ENCODE data around the gene EDN2.

The EDN2 gene

DNA sequence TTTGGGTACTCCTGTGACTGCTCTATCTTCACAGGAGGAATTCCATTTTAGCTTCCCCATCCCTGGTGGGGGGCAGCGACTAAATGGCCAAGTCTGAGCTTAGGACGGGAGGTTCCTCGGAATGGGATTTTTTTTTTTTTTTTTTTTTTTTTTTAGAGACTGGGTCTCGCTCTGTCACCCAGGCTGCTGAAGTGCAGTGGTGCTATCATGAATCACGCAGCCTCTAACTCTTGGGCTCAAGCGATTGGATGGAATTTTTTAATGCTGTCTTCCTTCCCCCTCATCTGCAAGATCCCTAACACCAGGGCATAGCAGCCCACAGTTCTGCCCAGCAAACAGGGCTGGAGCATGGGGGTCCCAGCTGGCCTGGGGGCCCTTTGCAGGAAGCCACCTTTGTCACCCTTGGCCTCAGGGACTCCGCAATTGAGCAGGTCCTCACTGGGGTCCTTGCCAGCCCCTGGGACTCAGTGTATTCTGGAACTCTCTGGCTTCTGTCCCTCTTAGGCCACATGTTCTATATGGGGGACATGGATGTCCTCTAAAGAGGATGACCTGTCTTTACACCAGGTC is 13.1 kb upstream of the EDN2 start:
- DNase-seq: no peak

DNA sequence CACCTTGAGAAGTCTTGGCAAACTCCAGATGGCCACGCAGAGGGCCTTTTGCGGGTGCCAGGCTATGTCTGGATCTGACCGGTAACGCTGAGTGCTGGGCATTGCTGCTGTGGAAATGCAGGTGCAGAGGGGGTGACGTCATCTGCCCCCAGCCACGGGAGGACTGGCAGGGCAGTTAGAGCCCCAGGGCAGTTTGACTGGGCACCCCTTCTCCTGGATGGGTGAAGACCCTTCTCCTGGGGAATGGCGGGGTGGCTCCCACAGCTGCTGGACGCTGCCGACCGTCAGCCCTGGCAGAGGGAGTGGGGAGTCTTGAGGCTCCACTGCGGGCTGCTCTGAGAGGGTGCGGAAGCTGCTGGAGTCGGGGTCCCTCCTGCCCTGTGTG is 12.6 kb upstream of the EDN2 start:
- no peak for DNase-seq

GRCh38 chr1:41496080-41497055 is 11.9 kb upstream of the EDN2 start:
- DNase-seq: peak; percentile 82

DNA sequence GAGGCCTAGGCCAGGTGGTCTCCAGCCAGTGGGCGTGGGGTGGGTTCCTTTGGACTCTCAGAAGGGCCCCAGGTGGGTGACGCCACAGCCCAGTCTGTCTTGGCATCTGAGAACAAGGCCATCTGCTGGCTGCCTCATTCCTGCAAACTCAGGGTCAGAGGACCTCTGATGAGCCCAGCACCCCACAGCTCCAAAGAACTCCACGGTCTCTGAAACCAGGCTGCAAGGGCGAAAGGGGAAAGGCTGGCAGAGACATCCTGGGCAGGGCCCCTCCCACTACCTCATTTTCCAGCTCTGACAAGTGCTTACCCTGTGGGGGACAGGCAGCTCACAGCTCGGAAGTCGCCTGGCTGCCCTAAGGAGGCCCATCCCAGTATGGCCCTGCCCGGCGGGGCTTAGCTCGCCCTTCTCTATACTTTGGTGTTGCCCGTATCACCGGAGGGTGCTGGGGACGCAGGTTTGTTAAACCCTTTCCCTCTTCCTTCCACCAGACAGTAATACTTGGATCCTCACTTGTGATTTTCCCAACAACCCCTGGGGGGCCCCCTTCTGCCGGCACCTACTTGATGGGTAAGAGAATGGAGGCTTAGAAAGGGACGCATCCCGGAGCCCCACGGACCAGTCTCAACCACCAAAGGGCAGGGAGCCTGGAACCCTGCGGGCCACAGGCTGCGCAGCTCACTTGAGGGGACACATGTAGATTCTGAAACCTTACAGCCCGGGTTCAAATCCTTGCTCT is 10.9 kb upstream of the EDN2 start:
- no peak for DNase-seq

- DNase-seq: no peak
Observed at GRCh38 chr1:41494351-41495209, 10.1 kb upstream of the EDN2 start.

- DNase-seq: no peak
Observed at GRCh38 chr1:41493626-41494350, 9.3 kb upstream of the EDN2 start.

- DNase-seq: no peak
Observed at GRCh38 chr1:41493117-41493536, 8.6 kb upstream of the EDN2 start.

GRCh38 chr1:41492341-41492848 is 7.9 kb upstream of the EDN2 start:
- DNase-seq: peak; percentile 84

GRCh38 chr1:41490911-41491310 is 6.4 kb upstream of the EDN2 start:
- no peak for DNase-seq

GRCh38 chr1:41489561-41489960 is 5.1 kb upstream of the EDN2 start:
- no peak for DNase-seq

- DNase-seq: no peak
Observed at GRCh38 chr1:41488040-41488951, 3.8 kb upstream of the EDN2 start.

DNA sequence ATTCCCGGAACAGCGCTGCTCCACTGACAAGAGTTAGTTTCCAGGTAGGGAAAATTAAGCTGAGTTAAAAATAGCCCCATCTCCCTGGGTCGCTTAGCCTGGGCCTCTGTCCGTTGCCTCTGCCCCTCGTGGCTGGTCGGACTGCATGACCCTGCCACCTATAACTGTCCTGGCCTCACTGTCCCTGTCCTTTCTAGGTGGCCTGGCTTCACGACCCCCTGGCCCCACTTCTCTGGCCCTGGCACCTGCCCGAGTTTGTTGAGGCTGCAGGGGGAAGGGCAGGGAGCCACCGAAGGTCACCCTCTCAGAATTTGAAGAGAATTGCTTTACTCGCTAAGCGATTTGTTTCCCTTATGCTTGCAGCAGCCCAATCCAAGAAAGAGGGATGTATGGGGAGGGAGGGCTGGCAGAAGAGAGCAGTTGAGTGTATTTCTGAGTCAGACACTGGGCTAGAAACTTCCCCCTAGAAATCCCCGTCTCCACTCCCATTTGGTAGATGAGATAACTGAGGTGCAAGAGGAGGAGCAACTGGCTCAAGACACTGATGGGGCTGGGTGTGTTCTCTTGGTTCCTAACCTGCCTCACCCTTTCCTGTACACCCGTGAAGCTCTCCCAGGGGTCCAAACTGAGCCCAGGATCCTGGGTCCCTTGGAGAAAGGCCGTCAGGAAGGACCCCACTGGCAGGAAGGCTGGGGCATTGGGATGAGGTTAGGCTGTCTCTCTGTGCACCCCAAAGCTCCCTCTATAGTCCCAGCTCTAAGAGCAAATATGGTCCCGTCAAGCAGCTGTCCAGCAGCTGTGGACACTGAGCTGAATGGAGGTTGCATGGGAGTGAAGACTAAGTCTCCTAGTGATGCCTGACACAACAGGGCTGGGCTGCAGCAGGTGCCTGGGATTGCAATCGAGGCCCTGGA is 2.9 kb upstream of the EDN2 start:
- no peak for DNase-seq

DNA sequence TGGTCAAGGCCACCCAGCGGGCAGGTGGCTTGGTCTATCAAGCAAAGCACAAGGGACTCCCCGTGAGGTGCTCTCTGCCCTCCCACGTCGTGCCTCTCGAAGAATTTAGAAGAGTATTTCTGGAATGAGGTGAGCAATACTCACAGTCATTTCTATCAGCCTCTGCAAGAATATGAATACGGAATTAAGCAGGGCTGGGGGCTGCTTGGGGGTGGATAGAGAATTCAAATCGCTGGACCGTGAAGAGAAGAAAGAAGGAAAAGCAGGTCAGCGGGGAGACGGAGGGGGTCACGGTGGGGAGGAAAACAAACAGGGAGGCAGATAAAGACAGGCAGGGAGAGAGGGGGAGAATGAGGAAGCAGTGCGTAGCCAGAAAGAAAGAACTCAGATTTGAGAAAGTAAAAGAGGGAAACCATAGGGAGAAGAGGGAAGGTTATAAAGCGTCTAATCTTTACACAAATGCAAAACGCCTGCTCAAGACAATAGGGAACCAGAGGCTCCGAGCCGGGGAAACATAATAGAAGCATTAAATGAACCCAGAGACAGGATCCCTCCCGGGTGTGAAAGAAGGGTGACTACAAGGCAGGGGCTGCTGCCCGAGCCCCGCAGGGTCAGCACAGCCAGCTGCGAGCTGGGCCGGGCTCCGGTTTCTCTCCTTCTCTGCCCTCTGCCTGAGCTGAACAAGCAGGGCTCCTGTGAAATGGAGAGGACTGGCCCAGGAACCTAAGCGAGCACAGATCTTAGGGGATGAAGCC is 2.1 kb upstream of the EDN2 start:
- DNase-seq: no peak

DNA sequence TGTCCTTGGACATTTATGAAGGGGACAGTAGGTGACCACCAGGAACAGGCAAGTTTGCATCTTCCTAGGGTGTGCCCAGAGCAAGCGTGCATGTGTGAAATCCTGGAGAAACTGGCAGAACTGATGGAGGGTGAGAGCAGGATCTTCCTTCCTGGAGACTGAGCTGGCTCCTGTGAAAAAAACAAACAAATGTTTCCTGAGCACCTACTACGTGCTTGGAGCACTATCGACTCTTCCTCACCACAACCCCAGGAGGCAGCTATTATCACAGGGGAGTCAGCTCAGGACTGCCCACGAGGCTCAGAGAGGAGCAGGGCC is 1.5 kb upstream of the EDN2 start:
- DNase-seq: no peak

DNA sequence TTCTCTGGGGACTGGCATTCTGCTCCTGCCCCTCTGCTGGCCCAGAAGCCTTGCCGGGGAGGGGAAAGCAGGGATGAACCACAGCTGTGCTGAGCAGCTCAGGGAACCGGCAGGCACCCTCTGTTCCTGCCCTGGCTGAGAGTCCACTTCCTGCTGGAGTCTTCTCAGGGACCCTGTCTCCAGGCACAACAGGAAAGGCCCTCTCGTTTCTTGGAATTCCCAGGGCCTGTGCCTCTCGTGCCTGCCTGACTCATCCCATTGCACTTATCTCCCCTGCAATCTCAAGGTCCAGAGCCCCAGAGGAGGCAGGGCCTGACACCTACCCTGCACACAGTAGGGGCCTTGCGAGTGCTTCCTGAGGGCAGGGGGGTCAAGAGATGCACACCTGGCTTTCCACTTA is 1.1 kb upstream of the EDN2 start:
- no peak for DNase-seq

GRCh38 chr1:41483960-41484401 is 502 bp downstream of the EDN2 start:
- no peak for DNase-seq

- no peak for DNase-seq
Observed at GRCh38 chr1:41483001-41483850, 1.3 kb downstream of the EDN2 start.
